ACHN (cell line): ENCODE data around the gene LAGE3.

Experiments
- DNase-seq: peaks from one replicate; pipeline ENCODE4 v3.0.0-alpha.2; 2015
- in situ Hi-C: cut with HindIII; loops from 2 replicates; pipeline ENCODE4 v1.10.0; 2017; ENCODE audit warnings: low sequenced_read_pairs, low pct_ligation_motif_present, low pct_unique_long_range_greater_than_20kb

LAGE3 gene

DNA sequence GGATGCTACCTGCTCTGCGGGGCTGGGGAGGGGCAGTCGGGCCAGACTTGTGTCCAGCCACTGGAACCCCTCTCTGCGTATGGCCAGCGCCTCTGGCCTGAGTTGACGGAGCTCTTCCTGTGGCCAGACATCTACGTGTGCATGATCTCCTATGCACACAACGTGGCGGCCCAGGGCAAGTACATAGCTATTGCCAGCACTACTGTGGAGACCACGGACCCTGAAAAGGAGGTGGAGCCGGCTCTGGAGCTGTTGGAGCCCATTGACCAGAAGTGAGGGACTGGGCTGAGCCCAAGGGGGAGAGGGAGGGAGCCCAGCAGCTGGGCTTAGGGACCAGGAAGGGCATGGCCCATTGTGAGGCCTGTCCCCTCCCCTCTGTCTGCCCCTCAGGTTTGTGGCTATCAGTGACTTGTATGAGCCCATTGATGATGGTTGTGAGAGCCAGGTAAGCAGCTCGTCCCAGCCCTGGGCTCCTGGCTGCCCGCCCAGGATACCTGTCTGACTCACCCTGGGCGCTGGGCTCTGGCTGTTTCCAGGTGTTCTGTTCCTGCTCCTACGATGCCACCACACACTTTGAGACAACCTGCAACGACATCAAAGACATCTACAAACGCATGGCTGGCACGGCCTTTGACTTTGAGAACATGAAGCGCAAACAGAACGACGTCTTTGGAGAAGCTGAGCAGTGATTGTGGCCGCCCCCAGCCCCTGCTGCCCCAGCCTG is 36.9 kb downstream of the LAGE3 start:
- in situ Hi-C loops = no loop called here
- DNase-seq = no peak

DNA sequence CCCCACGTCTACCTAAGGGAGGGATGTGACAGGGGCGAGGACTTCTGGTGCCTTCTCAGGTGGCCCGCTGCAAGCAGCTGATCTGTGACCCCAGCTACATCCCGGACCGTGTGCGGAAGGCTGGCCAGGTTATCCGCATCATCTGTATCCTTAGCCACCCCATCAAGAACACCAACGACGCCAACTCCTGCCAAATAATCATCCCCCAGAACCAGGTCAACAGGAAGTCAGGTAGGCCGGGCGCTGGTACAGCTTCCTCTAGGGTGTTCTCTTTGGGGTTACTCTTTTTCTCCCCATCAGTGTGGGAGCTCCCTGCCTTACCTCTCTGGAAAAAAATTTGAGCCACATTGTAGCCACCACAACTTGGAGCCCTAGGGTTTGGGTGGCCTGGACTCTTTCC is 37.5 kb downstream of the LAGE3 start:
- DNase-seq = no peak
- in situ Hi-C loops = no loop called here

DNA sequence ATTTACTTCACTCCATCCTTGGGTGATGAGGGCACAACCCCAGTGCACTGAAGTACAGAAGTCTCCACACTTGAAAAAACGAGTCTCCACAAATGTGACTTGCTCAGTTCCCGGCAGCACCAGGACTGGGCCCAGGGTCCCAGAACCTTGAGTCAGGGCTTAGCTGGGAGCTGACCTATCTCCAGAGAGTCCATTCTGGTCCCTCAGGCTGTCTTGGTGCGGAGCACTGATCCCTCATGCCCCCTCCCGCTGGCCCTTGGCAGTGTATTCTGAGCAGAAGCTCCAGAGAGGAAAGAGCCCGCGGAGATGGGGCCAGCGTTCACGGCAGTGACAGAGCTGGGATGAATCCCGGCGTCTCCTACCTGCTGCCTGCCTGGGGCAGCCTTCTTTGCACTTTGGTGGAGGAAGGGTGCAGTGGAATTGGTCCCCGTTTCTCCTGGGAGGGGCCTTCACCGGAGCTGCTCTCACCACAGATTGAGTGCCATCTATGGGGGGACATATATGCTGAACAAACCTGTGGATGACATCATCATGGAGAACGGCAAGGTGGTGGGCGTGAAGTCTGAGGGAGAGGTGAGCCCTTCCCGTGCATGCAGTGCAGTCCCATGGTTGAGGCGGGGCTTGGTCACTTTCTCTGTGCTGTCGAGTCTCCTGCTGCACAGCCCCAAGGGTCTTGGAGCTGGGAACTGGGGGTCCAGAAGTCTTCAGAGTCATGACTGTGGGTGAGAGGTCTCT is 38.3 kb downstream of the LAGE3 start:
- DNase-seq = no peak
- in situ Hi-C loops = no loop called here

DNA sequence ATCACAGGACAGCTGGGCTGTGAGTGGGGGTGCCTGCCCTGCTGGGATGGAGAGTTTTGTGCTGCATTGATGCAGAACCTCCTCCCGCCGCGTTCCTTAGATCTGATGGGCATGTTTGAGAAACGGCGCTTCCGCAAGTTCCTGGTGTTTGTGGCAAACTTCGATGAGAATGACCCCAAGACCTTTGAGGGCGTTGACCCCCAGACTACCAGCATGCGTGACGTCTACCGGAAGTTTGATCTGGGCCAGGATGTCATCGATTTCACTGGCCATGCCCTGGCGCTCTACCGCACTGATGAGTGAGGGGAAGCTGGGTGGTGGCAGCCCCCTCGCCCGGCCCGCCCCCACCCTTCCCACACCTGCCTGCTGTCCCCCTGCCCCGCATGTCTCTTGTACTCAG is 39.2 kb downstream of the LAGE3 start:
- in situ Hi-C loops = no loop called here
- DNase-seq = no peak

DNA sequence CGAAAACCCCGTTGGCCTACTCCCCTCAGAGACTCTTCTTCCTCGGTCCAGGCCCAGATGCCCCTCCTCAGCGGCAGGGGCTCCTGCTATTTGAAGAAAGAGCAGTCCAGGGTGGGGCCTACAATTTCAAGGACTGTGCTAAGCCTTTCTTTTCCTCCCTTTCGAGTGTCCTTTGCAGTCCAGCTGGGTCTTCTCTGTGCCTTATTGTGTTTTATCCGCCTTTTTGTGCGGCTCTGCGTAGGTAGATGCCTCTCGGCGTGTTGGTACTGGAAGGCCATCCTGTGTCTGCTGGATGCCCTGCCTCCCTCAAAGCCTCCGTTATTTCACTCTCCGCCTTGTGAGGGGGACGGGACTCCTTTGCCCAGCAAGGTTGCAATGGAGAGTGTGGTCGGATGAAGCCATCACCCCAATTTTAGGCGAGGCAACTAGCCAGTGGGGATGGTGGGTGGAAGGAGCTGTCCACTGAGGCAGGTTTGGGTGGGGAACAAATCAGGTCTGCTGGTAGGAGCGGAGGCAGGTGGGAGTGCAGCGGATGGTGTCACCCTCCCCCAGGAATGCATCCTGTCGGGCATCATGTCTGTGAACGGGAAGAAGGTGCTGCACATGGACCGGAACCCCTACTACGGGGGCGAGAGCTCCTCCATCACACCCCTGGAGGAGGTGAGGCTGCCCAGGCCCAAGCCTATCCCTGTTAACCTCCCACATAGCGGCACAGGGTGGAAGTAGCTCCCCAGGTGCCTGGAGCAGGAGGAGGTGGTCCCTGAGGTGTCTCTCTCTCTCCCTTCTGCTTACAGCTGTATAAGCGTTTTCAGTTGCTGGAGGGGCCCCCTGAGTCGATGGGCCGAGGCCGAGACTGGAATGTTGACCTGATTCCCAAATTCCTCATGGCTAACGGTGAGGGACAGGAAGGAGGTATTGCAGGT is 40.8 kb downstream of the LAGE3 start:
- in situ Hi-C loops = no loop called here
- no peak for DNase-seq

DNA sequence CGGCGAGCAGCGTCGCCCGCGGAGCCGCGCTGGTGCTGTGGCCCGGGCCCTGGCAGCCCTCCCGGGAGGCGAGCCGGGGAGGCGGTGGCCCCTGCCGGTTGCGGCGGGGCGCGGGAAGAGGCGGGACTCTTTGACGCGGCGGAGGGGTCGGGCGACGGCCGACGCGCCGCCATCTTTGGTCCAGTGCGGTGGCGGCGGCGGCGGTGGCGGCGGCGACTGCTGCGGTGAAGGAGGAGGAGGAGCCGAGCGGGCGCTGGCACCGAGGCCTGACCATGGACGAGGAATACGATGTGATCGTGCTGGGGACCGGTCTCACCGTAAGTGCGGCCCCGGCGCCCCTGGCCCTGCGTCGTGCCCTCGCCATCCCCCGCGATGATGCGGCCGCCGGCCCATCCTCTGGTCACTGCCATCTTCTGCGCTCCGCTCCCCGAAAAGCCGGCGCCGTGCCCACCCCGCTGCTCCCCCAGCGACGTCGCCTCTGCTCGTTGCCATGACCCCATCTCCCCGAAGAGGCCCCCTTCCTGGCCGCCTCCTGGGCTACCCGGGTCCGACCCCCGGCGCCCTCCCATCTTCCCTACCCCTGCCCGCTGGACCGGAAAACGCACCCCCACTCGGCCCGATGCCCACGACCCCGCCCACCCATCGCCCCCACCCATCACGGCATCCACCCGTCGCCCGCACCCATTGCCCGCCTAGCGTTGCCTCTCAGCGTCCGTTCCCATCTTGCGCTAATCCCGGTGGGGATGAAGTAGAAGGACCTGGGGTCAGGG is 41.9 kb downstream of the LAGE3 start, which contains the start of gene GDI1:
TSS of gene GDI1 (plus strand) at position 172 of the 770 bp plus-strand sequence. CDS start at position 273, 101 bp downstream.
- in situ Hi-C loops = no loop called here
- peak; percentile 31 for DNase-seq

DNA sequence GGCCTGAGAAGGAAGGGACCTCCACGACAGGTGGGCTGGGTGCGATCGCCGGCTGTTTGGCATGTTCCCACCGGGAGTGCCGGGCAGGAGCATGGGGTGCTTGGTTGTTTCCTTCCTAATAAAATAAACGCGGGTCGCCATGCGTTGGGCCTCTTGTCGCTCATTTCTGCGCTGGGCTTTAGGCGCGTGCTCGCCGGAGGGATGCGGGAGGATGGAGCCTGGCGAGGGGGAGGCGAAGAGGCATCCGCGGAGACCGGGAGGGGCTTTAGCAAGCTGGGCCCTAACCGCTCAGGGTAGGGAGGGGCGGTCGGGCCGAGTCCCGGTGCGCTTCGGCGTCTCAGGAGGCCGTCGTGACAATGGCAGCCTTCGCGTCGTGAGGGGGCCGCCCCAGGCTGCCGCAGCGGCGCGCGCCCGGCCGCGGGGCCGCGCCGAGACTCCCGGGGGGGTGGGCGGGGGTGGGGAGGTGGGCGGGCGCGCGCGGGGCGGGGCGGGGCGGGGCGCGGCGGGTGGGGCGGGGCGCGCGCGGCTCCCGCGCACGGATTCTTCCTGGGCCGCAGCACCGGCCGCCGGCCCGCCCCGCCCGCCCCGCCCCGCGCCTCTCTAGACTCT is 42.6 kb downstream of the LAGE3 start:
- DNase-seq = peak; percentile 13
- in situ Hi-C loops = no loop called here

DNA sequence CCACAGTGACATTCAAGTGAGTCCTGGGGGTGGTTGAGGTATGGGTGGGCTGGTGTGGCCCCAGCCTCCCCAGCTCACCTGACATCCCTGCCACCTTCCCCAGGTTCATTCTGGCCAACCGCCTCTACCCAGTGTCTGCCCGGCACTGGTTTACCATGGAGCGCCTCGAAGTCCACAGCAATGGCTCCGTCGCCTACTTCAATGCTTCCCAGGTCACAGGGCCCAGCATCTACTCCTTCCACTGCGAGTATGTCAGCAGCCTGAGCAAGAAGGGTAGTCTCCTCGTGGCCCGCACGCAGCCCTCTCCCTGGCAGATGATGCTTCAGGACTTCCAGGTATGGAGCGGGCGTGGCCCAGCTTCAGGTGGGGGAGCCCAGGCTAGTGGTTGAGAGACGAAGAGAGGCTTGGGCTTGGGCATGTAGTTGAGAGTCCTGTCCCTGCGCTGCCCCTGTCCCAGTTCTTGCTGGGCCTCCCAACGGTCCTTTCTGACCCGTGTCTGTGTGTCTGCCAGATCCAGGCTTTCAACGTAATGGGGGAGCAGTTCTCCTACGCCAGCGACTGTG is 43.8 kb downstream of the LAGE3 start:
- no peak for DNase-seq
- in situ Hi-C loops = no loop called here

DNA sequence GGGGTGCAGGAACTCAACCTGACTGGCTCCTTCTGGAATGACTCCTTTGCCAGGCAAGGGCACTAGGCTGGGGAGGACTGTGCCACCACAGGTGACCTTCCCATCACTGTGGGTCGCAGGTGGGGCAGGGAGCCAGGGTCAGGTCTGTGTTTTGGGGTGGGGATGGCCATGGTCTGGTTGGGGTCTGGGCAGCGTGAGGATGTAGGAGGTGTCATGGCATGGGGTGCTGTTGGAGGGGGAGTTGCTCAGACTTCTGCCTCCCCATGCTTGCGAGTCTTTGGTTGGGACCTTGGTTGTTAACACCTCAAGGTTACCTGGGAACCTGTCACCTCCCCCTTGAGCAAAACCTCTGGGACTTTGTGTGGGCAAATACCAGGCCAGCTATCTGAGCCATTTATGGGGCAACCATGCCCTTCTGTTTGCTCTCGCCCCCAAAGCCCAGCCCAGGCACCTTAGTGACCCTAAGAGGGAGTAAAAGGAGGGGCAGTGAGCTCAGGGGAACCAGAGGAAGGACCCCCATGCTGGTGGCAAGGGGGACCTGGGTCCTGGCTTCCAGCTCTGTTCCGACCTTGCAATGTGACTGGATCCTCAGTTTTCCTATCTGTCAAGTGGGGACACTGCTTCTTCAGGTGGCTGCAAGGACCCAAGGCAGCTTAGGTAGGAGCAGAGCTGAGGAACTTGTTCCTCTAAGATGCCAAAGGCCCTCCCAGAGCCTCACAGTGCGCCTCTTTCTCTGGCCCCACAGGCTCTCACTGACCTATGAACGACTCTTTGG is 44.5 kb downstream of the LAGE3 start:
- DNase-seq = no peak
- in situ Hi-C loops = no loop called here

DNA sequence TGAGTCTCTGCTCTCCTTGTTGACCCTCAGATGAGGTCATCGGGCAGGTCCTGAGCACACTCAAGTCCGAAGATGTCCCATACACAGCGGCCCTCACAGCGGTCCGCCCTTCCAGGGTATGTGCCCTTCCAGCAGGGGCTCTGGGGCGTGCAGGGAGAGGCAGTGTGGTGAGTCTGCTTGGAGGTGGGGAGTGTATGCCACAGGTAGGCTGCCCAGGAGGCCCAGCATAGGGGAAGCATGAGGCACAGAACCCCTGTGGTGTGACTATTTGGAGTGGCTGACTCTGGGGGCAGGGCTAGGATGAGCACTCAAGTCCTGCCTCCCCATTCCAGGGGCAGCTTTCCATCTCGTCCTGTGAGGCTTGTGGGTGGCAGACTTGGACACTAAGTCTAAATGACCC is 45.5 kb downstream of the LAGE3 start:
- DNase-seq = no peak
- in situ Hi-C loops = no loop called here

DNA sequence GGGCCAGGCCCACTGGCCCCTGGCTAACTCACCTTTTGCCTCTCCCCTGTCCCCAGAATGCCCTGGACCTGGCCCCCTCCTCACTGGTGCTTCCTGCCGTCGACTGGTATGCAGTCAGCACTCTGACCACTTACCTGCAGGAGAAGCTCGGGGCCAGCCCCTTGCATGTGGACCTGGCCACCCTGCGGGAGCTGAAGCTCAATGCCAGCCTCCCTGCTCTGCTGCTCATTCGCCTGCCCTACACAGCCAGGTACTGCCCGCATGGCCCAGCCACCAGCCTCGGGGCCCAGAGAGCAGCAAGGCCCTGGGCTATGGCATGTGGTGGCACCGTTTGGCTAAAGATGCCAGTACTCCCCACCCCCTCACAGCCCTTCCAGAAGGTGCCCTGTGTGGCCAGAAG is 46.9 kb downstream of the LAGE3 start:
- in situ Hi-C loops = no loop called here
- no peak for DNase-seq

DNA sequence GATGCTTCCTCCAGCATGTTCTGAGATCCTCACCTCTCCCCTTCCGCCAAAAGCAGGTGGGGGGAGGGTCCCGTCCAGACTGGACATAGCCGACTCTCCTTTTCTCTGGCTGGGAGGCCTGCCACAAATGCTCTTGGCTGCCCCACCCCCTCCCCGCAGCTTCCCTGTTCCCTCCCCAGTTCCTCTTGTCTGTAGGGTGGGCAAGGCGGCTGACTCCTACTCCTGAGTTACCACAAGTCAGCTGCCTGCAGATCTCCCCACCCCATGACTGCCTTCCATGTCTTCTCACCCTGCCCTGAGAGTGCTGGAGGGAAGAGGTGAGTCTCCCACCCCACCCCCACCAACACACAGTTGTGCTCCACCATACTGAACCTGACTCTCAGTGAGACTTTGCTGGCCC is 47.7 kb downstream of the LAGE3 start:
- DNase-seq = no peak
- in situ Hi-C loops = no loop called here

DNA sequence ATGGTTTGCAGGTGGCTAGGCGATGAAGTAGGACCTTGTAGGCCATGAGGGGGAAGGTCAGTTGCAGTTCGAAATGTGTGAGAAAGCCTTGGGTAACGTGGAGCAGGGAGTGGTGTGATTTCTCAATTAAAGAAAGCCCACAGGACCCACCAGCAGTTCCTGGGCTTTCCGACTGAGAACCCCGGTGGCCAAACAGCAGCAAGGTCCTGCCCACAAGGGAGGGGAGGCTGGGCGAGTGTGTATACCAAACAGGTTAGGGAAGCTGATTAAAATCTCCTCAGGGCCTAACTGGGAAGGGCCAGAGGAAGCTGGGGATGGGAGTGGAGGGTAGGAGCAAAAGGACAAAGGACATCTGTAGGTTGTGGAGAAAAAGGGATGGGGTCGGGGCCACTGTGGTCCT is 48.2 kb downstream of the LAGE3 start:
- in situ Hi-C loops = no loop called here
- no peak for DNase-seq

DNA sequence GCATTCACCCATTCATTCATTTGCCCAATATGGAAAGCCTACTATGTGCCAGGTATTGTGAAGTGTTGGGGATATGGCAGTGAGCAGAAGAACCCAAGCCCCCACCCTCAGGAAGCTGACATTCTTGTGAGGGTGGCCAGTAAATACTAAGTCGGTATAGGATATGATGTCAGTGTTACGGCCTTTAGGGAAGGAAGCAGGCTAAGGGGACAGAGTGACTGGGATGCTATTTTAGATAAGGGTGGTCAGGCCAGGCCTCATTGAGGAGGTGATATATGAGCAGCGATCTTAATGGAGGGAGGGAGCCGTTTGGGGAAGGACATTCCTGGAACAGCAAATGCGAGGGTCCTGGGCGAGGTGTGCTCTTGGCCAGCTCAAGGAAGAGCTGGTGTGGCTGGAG is 48.6 kb downstream of the LAGE3 start:
- in situ Hi-C loops = no loop called here

DNA sequence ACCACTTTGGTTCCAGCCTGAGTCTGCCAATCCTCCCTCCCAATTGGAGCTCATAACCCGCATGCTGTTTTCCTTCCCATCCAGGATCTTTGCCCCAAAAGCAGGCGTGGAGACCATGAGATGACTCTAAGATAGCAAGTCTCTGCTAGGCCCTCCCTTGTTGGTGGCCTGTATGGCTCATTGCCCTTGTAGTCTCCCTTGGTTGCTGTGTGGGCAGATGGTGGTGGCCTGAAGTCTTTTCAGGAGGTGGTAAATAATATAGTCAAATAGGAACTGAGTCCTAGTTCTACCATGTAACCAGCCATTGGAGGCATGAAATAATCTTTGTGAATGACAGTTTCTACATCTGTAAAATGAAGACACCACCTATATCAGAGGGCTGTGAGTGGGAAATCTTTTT is 49.4 kb downstream of the LAGE3 start:
- no peak for DNase-seq
- in situ Hi-C loops = no loop called here

More for the DNA sequence above, 48.6 kb downstream of the LAGE3 start:
- DNase-seq = no peak

DNA sequence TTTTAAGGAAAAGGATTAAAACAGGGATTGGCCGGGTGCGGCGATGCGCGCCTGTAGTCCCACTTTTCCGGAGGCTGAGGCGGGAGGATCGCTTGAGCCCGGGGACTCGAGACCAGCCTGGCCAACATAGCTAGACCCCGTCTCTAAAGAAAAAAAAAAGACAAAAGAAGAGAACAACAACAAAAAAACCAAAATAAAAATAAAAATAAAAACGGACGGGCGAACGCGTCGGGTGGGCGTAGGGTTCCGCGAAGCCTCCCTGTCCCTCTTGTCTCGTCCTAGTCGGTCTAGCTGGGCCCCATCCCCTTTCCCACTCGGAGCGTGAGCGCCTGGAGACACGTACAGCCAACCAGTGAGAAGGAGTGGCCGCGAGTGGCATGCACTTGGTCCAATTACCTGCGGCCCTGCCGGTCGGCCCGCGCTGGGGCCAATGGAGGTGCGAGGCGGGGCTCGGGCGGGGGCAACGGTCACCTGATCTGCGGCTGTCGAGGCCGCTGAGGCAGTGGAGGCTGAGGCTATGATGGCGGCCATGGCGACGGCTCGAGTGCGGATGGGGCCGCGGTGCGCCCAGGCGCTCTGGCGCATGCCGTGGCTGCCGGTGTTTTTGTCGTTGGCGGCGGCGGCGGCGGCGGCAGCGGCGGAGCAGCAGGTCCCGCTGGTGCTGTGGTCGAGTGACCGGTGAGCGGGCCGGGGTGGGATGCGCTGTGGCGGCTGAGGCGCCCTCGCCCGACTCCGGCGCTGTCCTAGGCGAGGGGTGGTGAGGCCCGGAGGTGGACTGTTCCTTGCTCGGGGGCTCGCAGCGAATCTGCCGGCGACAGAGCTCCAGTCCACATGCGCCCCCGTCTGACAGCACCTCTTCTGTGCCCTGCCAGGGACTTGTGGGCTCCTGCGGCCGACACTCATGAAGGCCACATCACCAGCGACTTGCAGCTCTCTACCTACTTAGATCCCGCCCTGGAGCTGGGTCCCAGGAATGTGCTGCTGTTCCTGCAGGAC is 50.6 kb downstream of the LAGE3 start, which contains the start of gene ATP6AP1:
TSS of gene ATP6AP1 (plus strand) at position 502 of the 996 bp plus-strand sequence. CDS start at position 518, 16 bp downstream.
- in situ Hi-C loops = no loop called here
- peak; percentile 85 for DNase-seq
